Measurements from ENCODE around the gene SDCCAG8.

SDCCAG8 gene

GRCh38 chr1:243495442-243496186 is 239.8 kb downstream of the SDCCAG8 start:
- Histone ChIP-seq H3K9ac (no peak overlapping the region), H4K20me1 (ENCODE audit: insufficient read depth) (no peaks in the 10 kb centered on the region), H3K4me3 (IDR thresholded peaks at IDR 0.05; ENCODE audit: insufficient read depth, low read depth, low read length) (no peak overlapping the region), H3K79me2 (ENCODE audit: insufficient read depth, low read depth) (no peaks in the 10 kb centered on the region), H2AFZ (ENCODE audit: low read depth) (no peak overlapping the region), H3K4me1 (ENCODE audit: low read depth, poor library complexity, severe bottlenecking) (no peaks in the 10 kb centered on the region), H3K27me3 (ENCODE audit: insufficient read depth, low read depth) (no peaks in the 10 kb centered on the region), H3K36me3 (ENCODE audit: insufficient read depth) (no peaks in the 10 kb centered on the region), H3K4me2 (no peak overlapping the region), H3K27ac (no peak overlapping the region)
- TF ChIP-seq, protein P1, sequence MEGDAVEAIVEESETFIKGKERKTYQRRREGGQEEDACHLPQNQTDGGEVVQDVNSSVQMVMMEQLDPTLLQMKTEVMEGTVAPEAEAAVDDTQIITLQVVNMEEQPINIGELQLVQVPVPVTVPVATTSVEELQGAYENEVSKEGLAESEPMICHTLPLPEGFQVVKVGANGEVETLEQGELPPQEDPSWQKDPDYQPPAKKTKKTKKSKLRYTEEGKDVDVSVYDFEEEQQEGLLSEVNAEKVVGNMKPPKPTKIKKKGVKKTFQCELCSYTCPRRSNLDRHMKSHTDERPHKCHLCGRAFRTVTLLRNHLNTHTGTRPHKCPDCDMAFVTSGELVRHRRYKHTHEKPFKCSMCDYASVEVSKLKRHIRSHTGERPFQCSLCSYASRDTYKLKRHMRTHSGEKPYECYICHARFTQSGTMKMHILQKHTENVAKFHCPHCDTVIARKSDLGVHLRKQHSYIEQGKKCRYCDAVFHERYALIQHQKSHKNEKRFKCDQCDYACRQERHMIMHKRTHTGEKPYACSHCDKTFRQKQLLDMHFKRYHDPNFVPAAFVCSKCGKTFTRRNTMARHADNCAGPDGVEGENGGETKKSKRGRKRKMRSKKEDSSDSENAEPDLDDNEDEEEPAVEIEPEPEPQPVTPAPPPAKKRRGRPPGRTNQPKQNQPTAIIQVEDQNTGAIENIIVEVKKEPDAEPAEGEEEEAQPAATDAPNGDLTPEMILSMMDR (conservative IDR thresholded peaks at IDR 0.05; ENCODE audit: low read depth, low read length): no peak

GRCh38 chr1:243496187-243496646 is 240.4 kb downstream of the SDCCAG8 start:
- Histone ChIP-seq H3K27ac (no peak overlapping the region), H4K20me1 (ENCODE audit: insufficient read depth) (no peaks in the 10 kb centered on the region), H3K79me2 (ENCODE audit: insufficient read depth, low read depth) (no peaks in the 10 kb centered on the region), H3K4me1 (ENCODE audit: low read depth, poor library complexity, severe bottlenecking) (no peaks in the 10 kb centered on the region), H3K4me3 (IDR thresholded peaks at IDR 0.05; ENCODE audit: insufficient read depth, low read depth, low read length) (no peak overlapping the region), H2AFZ (ENCODE audit: low read depth) (no peak overlapping the region), H3K36me3 (ENCODE audit: insufficient read depth) (no peaks in the 10 kb centered on the region), H3K4me2 (no peak overlapping the region), H3K27me3 (ENCODE audit: insufficient read depth, low read depth) (no peaks in the 10 kb centered on the region), H3K9ac (no peak overlapping the region)
- TF ChIP-seq, protein P1 (conservative IDR thresholded peaks at IDR 0.05; ENCODE audit: low read depth, low read length): no peak

DNA sequence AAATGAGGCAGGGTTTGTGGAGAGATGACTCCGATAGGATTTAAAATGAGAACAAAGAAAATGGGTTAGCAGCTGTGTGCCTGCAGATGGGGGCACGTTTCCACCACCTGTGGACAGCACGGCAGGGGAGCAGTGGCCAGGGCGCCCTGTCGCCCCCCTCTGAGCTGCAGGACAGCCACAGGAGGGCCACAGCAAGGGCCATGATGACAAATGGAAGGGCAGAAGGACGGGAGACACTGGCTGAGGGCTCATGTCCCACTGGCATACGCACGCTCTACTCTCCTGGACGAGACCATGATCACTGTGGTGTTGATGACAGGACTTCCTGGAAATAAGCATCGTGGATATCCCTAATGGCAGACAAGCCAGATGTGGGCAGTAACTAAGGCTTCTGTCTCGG is 241.0 kb downstream of the SDCCAG8 start:
- no peak overlapping the region for H3K4me2 ChIP-seq
- H3K79me2 ChIP-seq (ENCODE audit: insufficient read depth, low read depth): no peaks in the 10 kb centered on the region

DNA sequence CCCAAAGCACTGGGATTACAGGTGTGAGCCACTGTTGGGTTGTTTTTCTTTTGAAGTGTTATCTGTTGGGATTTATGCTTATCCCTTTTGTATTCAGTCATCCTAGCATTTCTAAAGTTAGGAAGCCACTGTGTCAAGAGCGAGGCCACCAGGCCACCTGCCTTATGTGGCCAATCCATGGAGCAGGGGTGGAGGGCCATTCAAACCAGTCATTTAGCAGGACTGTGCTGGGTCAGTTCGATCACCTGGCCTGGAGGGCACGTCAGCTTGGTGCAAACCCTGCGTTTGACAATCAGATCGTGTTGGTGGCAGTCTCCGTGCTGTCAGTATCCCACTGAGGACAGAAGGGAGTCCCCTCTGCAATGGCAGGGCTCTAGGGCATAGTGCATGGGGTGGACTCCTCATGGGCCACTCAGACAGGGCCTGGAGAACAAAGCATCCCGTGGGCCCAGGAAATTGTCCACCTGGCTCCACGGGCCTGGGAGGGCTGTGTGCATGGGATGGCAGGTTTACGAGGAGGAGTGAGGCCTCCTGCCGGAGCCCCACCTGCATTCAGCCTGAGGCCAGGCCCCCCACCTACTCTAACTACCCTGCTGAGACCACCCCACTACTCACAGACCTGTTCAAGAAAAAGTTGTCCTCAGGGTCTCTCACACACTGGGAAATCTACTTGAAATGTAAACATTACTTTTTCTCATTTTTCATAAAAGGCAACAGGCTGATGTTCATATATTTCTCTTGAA is 242.3 kb downstream of the SDCCAG8 start:
- H2AFZ ChIP-seq (ENCODE audit: low read depth): no peak overlapping the region
- H3K27me3 ChIP-seq (ENCODE audit: insufficient read depth, low read depth): no peaks in the 10 kb centered on the region
- H3K9ac ChIP-seq: no peak overlapping the region
- no peak overlapping the region for H3K27ac ChIP-seq
- no peaks in the 10 kb centered on the region for H3K4me1 ChIP-seq (ENCODE audit: low read depth, poor library complexity, severe bottlenecking)
- TF ChIP-seq, protein P1 (conservative IDR thresholded peaks at IDR 0.05; ENCODE audit: low read depth, low read length): no peak
- H3K36me3 ChIP-seq (ENCODE audit: insufficient read depth): no peaks in the 10 kb centered on the region
- H3K79me2 ChIP-seq (ENCODE audit: insufficient read depth, low read depth): no peaks in the 10 kb centered on the region
- no peaks in the 10 kb centered on the region for H4K20me1 ChIP-seq (ENCODE audit: insufficient read depth)
- no peak overlapping the region for H3K4me3 ChIP-seq (IDR thresholded peaks at IDR 0.05; ENCODE audit: insufficient read depth, low read depth, low read length)
- no peak overlapping the region for H3K4me2 ChIP-seq

More for the DNA sequence above, 241.0 kb downstream of the SDCCAG8 start:
- no peak overlapping the region for H3K27ac ChIP-seq
- H3K36me3 ChIP-seq (ENCODE audit: insufficient read depth): no peaks in the 10 kb centered on the region
- no peaks in the 10 kb centered on the region for H3K27me3 ChIP-seq (ENCODE audit: insufficient read depth, low read depth)
- no peak overlapping the region for H3K4me3 ChIP-seq (IDR thresholded peaks at IDR 0.05; ENCODE audit: insufficient read depth, low read depth, low read length)
- no peaks in the 10 kb centered on the region for H3K4me1 ChIP-seq (ENCODE audit: low read depth, poor library complexity, severe bottlenecking)
- no peaks in the 10 kb centered on the region for H4K20me1 ChIP-seq (ENCODE audit: insufficient read depth)
- TF ChIP-seq, protein P1 (conservative IDR thresholded peaks at IDR 0.05; ENCODE audit: low read depth, low read length): no peak
- H2AFZ ChIP-seq (ENCODE audit: low read depth): no peak overlapping the region
- no peak overlapping the region for H3K9ac ChIP-seq

Measured in KMS-11 (cell line).